SU-DHL-6 (cell line): ENCODE results near the gene RSPH1.

ENCODE experiments used
- CTCF ChIP-seq: fragments of 200-600 bp; sonication (generic); IDR thresholded peaks from one replicate; pipeline ENCODE4 v1.5.1; 2017; ENCODE audit warnings: antibody characterized with exemption, mild to moderate bottlenecking, low read length, moderate library complexity; ENCODE audit not compliant: insufficient read depth, poor library complexity, severe bottlenecking
- EZH2phosphoT487 ChIP-seq: fragments of 200-600 bp; sonication (generic), shearing (Covaris generic); conservative IDR thresholded peaks from 2 replicates; pipeline ENCODE4 v1.6.1; 2018; ENCODE audit warnings: mild to moderate bottlenecking, antibody characterized with exemption, low read length, moderate library complexity, mixed read lengths

- TF ChIP-seq CTCF (no peak), EZH2phosphoT487 (no peak)
These were observed 32.0 kb downstream of the RSPH1 start for GRCh38 chr21:42463861-42464515.
